H9 (cell line): Measurements from ENCODE around the gene SCG2. TPM values are rescaled to one million over a fixed set of nuclear protein-coding genes. Genes with fewer than 3 reads are reported as not detected.

Experiments used
- DNase-seq: peaks from one replicate; pipeline ENCODE4 v3.0.0-alpha.2; 2017
- H2AFZ ChIP-seq: one replicate; pipeline ENCODE4 v1.6.1; 2013; ENCODE audit warnings: mild to moderate bottlenecking, low read length, control low read depth, moderate library complexity
- H2AK5ac ChIP-seq: 2 replicates; pipeline ENCODE4 v1.6.1; 2013; ENCODE audit warnings: low read length, control low read depth, mixed read lengths; ENCODE audit not compliant: insufficient read length
- H2BK120ac ChIP-seq: one replicate; pipeline ENCODE4 v1.6.1; 2013; ENCODE audit warnings: low read depth, mild to moderate bottlenecking, low read length, control low read depth, inconsistent platforms; ENCODE audit not compliant: poor library complexity, severe bottlenecking
- H2BK12ac ChIP-seq: 2 replicates; pipeline ENCODE4 v1.6.1; 2013; ENCODE audit warnings: low read length, control low read depth, mixed read lengths, low read depth; ENCODE audit not compliant: insufficient read length
- H2BK15ac ChIP-seq: 2 replicates; pipeline ENCODE4 v1.6.1; 2013; ENCODE audit warnings: low read depth, low read length, control low read depth
- H2BK20ac ChIP-seq: one replicate; pipeline ENCODE4 v1.6.1; 2013; ENCODE audit warnings: low read depth, mild to moderate bottlenecking, low read length, control low read depth, inconsistent platforms; ENCODE audit not compliant: poor library complexity, severe bottlenecking
- H2BK5ac ChIP-seq: 2 replicates; pipeline ENCODE4 v1.6.1; 2013; ENCODE audit warnings: low read length, control low read depth, mixed read lengths; ENCODE audit not compliant: insufficient read length
- H3K14ac ChIP-seq: 2 replicates; pipeline ENCODE4 v1.6.1; 2013; ENCODE audit warnings: low read length, control low read depth; ENCODE audit not compliant: insufficient read depth
- H3K18ac ChIP-seq: 2 replicates; pipeline ENCODE4 v1.6.1; 2013; ENCODE audit warnings: low read depth, mild to moderate bottlenecking, mixed read lengths, low read length, control low read depth; ENCODE audit not compliant: insufficient read length
- H3K23ac ChIP-seq: 2 replicates; pipeline ENCODE4 v1.6.1; 2013; ENCODE audit warnings: low read length, control low read depth, mixed read lengths, low read depth; ENCODE audit not compliant: insufficient read length
- H3K23me2 ChIP-seq: 2 replicates; pipeline ENCODE4 v1.6.1; 2013; ENCODE audit warnings: low read depth, mild to moderate bottlenecking, mixed read lengths, low read length, control low read depth; ENCODE audit not compliant: insufficient read length, poor library complexity, severe bottlenecking
- H3K27ac ChIP-seq: 2 replicates; pipeline ENCODE4 v1.5.1; 2013; ENCODE audit warnings: low read length, control low read depth, mixed read lengths, low read depth; ENCODE audit not compliant: insufficient read length
- H3K27me3 ChIP-seq: 2 replicates; pipeline ENCODE4 v1.6.1; 2013; ENCODE audit warnings: low read length, control low read depth, inconsistent platforms; ENCODE audit not compliant: insufficient read depth
- H3K4ac ChIP-seq: 2 replicates; pipeline ENCODE4 v1.6.1; 2013; ENCODE audit warnings: low read depth, mild to moderate bottlenecking, control low read depth, inconsistent platforms, low read length, moderate library complexity
- H3K4me1 ChIP-seq: 2 replicates; pipeline ENCODE4 v1.6.1; 2013; ENCODE audit warnings: low read length, control low read depth, inconsistent platforms; ENCODE audit not compliant: insufficient read depth
- H3K4me2 ChIP-seq: 2 replicates; pipeline ENCODE4 v1.6.1; 2013; ENCODE audit warnings: low read length, control low read depth, mixed read lengths; ENCODE audit not compliant: insufficient read length, insufficient read depth
- H3K56ac ChIP-seq: 2 replicates; pipeline ENCODE4 v1.6.1; 2013; ENCODE audit warnings: low read depth, mild to moderate bottlenecking, mixed read lengths, low read length, control low read depth; ENCODE audit not compliant: insufficient read length
- H3K79me1 ChIP-seq: 2 replicates; pipeline ENCODE4 v1.6.1; 2013; ENCODE audit warnings: low read depth, mild to moderate bottlenecking, moderate library complexity, low read length, control low read depth, inconsistent platforms; ENCODE audit not compliant: insufficient read depth, poor library complexity, severe bottlenecking
- H3K79me2 ChIP-seq: 2 replicates; pipeline ENCODE4 v1.6.1; 2013; ENCODE audit warnings: low read length, control low read depth, inconsistent platforms; ENCODE audit not compliant: insufficient read depth
- H3K9ac ChIP-seq: 2 replicates; pipeline ENCODE4 v1.6.1; 2013; ENCODE audit warnings: low read length, control low read depth, mixed read lengths; ENCODE audit not compliant: insufficient read length; ENCODE audit errors: extremely low read depth
- H3K9me3 ChIP-seq: one replicate; pipeline ENCODE4 v1.6.1; 2013; ENCODE audit warnings: low read depth, low read length, inconsistent platforms; ENCODE audit not compliant: control insufficient read depth
- H3T11ph ChIP-seq: one replicate; pipeline ENCODE4 v1.6.1; 2013; ENCODE audit warnings: mild to moderate bottlenecking, low read length, control low read depth, inconsistent platforms
- H4K20me1 ChIP-seq: one replicate; pipeline ENCODE4 v1.6.1; 2013; ENCODE audit not compliant: control insufficient read depth, insufficient read length, insufficient read depth
- H4K5ac ChIP-seq: 2 replicates; pipeline ENCODE4 v1.6.1; 2013; ENCODE audit warnings: low read depth, mild to moderate bottlenecking, mixed read lengths, low read length, control low read depth; ENCODE audit not compliant: insufficient read length
- H4K8ac ChIP-seq: replicated peaks from 2 replicates; pipeline ENCODE4 v1.6.1; 2013; ENCODE audit warnings: low read length, control low read depth, mixed read lengths, low read depth; ENCODE audit not compliant: insufficient read length
- H4K91ac ChIP-seq: 2 replicates; pipeline ENCODE4 v1.6.1; 2013; ENCODE audit warnings: low read depth, mild to moderate bottlenecking, moderate library complexity, mixed read lengths, low read length, control low read depth; ENCODE audit not compliant: insufficient read length
- H3K27ac Mint-ChIP-seq, 3 experiments: 2 replicates in 2 of 3; 3 replicates in 1 of 3; pipeline ENCODE4 v1.8.0; 2020 to 2021; ENCODE audit warnings: mixed read lengths in 3 of 3, mild to moderate bottlenecking in 1 of 3, moderate library complexity in 1 of 3
- H3K27me3 Mint-ChIP-seq: 2 replicates; pipeline ENCODE4 v1.8.0; 2021; ENCODE audit warnings: low read depth, mild to moderate bottlenecking, moderate library complexity, mixed read lengths
- H3K36me3 Mint-ChIP-seq, 3 experiments: 2 replicates in 2 of 3; 3 replicates in 1 of 3; pipeline ENCODE4 v1.8.0; 2020 to 2021; ENCODE audit warnings: low read depth in 3 of 3, mixed read lengths in 3 of 3; ENCODE audit not compliant: insufficient read depth in 1 of 3
- H3K4me1 Mint-ChIP-seq, 2 experiments: 2 replicates each; pipeline ENCODE4 v1.8.0; 2020; ENCODE audit warnings: mixed read lengths in 2 of 2
- H3K4me3 Mint-ChIP-seq, 2 experiments: 2 replicates in 1 of 2; 3 replicates in 1 of 2; pipeline ENCODE4 v1.8.0; 2020 to 2021; ENCODE audit warnings: mild to moderate bottlenecking in 2 of 2, mixed read lengths in 2 of 2, moderate library complexity in 1 of 2
- H3K9me3 Mint-ChIP-seq, 2 experiments: 2 replicates in 1 of 2; 3 replicates in 1 of 2; pipeline ENCODE4 v1.8.0; 2020; ENCODE audit warnings: mild to moderate bottlenecking in 2 of 2, mixed read lengths in 2 of 2, moderate library complexity in 1 of 2
- CTCF ChIP-seq: fragments of 200-600 bp; sonication (generic); conservative IDR thresholded peaks from 3 replicates; pipeline ENCODE4 v1.8.0; 2021; ENCODE audit warnings: antibody characterized with exemption, mild to moderate bottlenecking
- total RNA-seq: library from RNA; stranded (reverse); gene quantifications from 2 replicates; pipeline ENCODE4 v1.2.1, GENCODE V29; 2021

Gene SCG2
- total RNA-seq, 1 experiment from 2014 or later = 4.4 TPM

- H3T11ph ChIP-seq = no peak overlapping the region
- no peak overlapping the region for H3K14ac ChIP-seq
- no peak overlapping the region for H2AFZ ChIP-seq
- Mint-ChIP-seq H3K4me3 (no peak overlapping the region), H3K36me3 (peaks cover 8 to 14% (median 9%) of the 10 kb centered on the region in 3 experiments; a peak in 6 of 7 replicates), H3K27ac (no peak overlapping the region), H3K27me3 (no peaks in the 10 kb centered on the region; the same call in 1 of the 2 replicates), H3K4me1 (peaks cover 24 to 33% of the 10 kb centered on the region in 2 experiments), H3K9me3 (peaks cover 8% of the 10 kb centered on the region in 2 experiments; a peak in 4 of 5 replicates)
- H3K79me2 ChIP-seq = no peaks in the 10 kb centered on the region
- H3K79me1 ChIP-seq = no peaks in the 10 kb centered on the region
- no peak overlapping the region for H4K8ac ChIP-seq
- no peak overlapping the region for H3K27ac ChIP-seq
- no peak overlapping the region for H2BK5ac ChIP-seq
- no peak overlapping the region for H2BK120ac ChIP-seq
- no peak overlapping the region for H4K5ac ChIP-seq
- no peak overlapping the region for H3K56ac ChIP-seq
- H3K18ac ChIP-seq = no peak overlapping the region
- no peaks in the 10 kb centered on the region for H3K23me2 ChIP-seq
- no peak overlapping the region for H2BK15ac ChIP-seq
- no peaks in the 10 kb centered on the region for H3K9me3 ChIP-seq
- H2BK12ac ChIP-seq = no peak overlapping the region
- H3K9ac ChIP-seq = no peak overlapping the region
- H3K4me2 ChIP-seq = no peak overlapping the region
- no peak overlapping the region for H2BK20ac ChIP-seq
- H3K4me1 ChIP-seq = peaks cover 3% of the 10 kb centered on the region; the same call in 1 of the 2 replicates
- H3K4ac ChIP-seq = no peak overlapping the region
- no peaks in the 10 kb centered on the region for H3K27me3 ChIP-seq
- no peak overlapping the region for H4K91ac ChIP-seq
- H3K23ac ChIP-seq = no peak overlapping the region
- no peaks in the 10 kb centered on the region for H4K20me1 ChIP-seq
- no peak for TF ChIP-seq CTCF
- no peak overlapping the region for H2AK5ac ChIP-seq
- no peak for DNase-seq
These were observed 46.6 kb upstream of the SCG2 start for GRCh38 chr2:223648755-223649154.
